ENCODE data around the gene MED13L.

MED13L gene

DNA sequence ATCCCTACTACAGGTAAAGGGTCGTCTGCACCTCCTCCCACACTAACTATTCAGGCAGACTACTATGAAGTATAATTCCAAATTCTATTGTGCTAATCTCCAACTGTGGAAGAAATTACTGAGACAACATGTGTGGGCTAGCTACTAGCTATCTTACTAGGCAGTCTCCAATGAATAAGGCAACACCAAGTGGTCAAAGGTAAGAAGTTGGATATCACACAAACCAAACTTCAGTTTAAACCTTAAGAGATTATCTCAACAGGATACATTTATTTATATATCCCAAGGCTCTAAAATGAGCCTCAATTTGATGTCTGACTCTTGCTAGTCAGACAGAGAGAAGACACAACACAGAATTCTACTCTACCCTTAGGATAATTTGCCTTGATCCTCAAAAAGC lies 14.1 kb downstream of the MED13L start:
- Mint-ChIP-seq H3K9me3 (no peaks in the 10 kb centered on the region), H3K27me3 (ENCODE audit: low read depth, poor library complexity) (no peaks in the 10 kb centered on the region), H3K4me1 (peaks cover 32% of the 10 kb centered on the region), H3K36me3 (ENCODE audit: low read depth) (no peaks in the 10 kb centered on the region), H3K4me3 (no peak overlapping the region), H3K27ac (no peak overlapping the region)
- TF ChIP-seq, protein P1, sequence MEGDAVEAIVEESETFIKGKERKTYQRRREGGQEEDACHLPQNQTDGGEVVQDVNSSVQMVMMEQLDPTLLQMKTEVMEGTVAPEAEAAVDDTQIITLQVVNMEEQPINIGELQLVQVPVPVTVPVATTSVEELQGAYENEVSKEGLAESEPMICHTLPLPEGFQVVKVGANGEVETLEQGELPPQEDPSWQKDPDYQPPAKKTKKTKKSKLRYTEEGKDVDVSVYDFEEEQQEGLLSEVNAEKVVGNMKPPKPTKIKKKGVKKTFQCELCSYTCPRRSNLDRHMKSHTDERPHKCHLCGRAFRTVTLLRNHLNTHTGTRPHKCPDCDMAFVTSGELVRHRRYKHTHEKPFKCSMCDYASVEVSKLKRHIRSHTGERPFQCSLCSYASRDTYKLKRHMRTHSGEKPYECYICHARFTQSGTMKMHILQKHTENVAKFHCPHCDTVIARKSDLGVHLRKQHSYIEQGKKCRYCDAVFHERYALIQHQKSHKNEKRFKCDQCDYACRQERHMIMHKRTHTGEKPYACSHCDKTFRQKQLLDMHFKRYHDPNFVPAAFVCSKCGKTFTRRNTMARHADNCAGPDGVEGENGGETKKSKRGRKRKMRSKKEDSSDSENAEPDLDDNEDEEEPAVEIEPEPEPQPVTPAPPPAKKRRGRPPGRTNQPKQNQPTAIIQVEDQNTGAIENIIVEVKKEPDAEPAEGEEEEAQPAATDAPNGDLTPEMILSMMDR (IDR thresholded peaks at IDR 0.05), result no peak
- DNase-seq, result no peak

DNA sequence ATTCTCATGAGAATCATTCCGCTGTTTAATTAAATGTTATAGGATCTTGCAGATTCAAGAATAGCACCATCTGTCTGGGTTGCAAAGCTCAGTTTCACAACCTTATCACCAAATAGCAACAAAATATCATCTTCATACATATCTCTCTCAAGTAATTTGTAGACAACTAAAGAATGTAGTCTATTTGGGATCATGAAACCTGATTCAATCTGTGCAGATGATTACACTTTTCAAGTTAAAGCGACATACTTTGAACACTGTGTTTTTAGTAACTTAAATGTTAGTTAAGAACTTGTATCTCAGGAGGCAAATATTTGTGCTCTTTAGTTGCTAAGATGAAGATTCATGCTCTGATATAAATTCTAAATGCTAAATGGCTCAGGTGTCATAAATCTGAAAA lies 14.8 kb downstream of the MED13L start:
- H3K36me3 Mint-ChIP-seq (ENCODE audit: low read depth), result no peaks in the 10 kb centered on the region
- no peaks in the 10 kb centered on the region for H3K9me3 Mint-ChIP-seq
- peaks cover 37% of the 10 kb centered on the region for H3K4me1 Mint-ChIP-seq
- no peak for DNase-seq
- TF ChIP-seq, protein P1 (IDR thresholded peaks at IDR 0.05), result no peak
- H3K27ac Mint-ChIP-seq, result no peak overlapping the region
- H3K4me3 Mint-ChIP-seq, result no peak overlapping the region
- no peaks in the 10 kb centered on the region for H3K27me3 Mint-ChIP-seq (ENCODE audit: low read depth, poor library complexity)

DNA sequence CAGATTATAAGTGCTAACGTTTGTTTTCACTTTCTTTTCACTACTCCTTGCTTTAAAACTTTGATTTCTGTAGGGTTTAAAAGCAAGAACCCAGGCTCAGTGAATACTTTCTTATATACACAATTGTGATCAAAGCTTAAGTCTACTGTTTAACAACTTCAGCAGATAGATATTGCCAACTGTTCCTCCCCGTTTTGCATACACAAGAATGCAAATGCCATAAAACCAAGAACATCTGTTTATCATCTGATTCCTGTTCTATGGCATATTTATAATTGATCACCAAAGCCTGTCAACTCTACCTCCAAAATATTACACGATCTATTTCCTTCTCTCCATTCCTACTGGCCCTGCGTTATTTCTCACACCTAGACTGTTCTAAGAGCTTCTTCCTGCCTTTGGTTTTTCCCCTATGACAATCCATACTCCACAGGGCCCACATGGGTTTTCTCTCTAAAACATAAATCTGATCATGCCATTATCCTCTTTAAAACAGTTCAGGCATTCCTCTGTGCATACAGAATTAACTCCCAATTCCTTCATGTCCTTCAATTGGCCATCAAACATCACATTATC lies 15.9 kb downstream of the MED13L start:
- no peak for DNase-seq
- no peaks in the 10 kb centered on the region for H3K9me3 Mint-ChIP-seq
- no peak overlapping the region for H3K27ac Mint-ChIP-seq
- H3K4me1 Mint-ChIP-seq, result peaks cover 47% of the 10 kb centered on the region
- H3K27me3 Mint-ChIP-seq (ENCODE audit: low read depth, poor library complexity), result no peaks in the 10 kb centered on the region
- no peak overlapping the region for H3K4me3 Mint-ChIP-seq
- TF ChIP-seq, protein P1 (IDR thresholded peaks at IDR 0.05), result no peak
- H3K36me3 Mint-ChIP-seq (ENCODE audit: low read depth), result no peaks in the 10 kb centered on the region

DNA sequence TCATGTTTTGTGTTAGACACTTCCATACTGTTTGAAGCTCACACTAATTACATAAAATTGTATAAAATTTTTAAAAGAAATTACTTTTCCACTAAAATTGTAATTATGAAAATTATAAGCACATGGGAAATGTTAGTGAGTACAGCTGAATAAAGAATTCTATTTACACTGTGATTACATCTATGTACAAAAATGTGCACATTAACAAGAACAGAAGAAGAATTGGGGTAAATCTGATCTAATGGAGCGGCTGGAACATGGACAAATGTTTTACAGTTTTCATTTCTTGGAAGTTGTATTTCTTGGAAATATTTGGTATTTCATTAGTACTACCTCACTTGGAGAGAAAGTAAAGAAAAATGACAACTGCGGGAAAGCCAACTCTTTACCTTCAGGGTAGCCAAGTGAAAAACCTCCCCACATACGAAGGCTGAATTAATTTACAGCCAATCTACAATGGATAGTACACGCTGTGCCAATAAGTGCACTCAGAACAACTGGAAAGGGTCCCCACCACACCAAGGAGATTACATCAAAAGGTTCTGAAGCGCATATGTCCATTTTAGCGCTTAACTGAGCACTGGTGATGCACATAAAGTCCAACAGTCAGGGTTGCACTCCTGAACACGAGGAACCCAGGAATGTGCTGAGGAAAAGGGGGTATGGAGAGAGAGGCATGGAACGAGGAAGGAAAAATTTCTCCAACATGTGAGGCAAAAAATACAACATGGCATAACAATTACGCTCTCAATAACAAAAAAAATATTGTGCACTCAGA lies 17.5 kb downstream of the MED13L start:
- Mint-ChIP-seq H3K36me3 (ENCODE audit: low read depth) (peaks cover 5% of the 10 kb centered on the region), H3K4me3 (no peak overlapping the region), H3K4me1 (peaks cover 47% of the 10 kb centered on the region), H3K9me3 (peaks cover under 1% of the 10 kb centered on the region), H3K27ac (peak overlapping the region; percentile 92), H3K27me3 (ENCODE audit: low read depth, poor library complexity) (no peaks in the 10 kb centered on the region)
- no peak for DNase-seq
- TF ChIP-seq, protein P1 (IDR thresholded peaks at IDR 0.05), result no peak

DNA sequence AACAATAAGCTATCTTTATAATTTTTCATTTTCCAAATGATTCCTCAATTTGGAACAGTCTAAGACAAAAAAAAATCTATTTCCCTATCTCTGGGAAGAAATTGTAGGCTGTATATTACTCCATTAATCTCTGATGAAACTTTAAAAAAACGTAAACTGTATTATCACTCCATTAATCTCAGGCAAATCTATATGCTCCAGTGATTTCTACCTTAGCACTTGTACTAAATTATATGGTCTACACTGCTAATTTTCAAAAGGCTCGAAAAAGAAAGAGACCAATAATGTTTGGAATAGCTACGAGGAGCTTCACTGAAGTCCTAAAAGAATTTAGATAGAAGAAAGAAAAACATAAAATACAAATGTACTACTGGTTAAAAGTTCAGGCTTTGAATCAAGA lies 19.7 kb downstream of the MED13L start:
- H3K36me3 Mint-ChIP-seq (ENCODE audit: low read depth), result peaks cover 25% of the 10 kb centered on the region
- no peaks in the 10 kb centered on the region for H3K27me3 Mint-ChIP-seq (ENCODE audit: low read depth, poor library complexity)
- peaks cover 46% of the 10 kb centered on the region for H3K4me1 Mint-ChIP-seq
- TF ChIP-seq, protein P1 (IDR thresholded peaks at IDR 0.05), result no peak
- H3K4me3 Mint-ChIP-seq, result no peak overlapping the region
- DNase-seq, result no peak
- no peak overlapping the region for H3K27ac Mint-ChIP-seq
- peaks cover 21% of the 10 kb centered on the region for H3K9me3 Mint-ChIP-seq

DNA sequence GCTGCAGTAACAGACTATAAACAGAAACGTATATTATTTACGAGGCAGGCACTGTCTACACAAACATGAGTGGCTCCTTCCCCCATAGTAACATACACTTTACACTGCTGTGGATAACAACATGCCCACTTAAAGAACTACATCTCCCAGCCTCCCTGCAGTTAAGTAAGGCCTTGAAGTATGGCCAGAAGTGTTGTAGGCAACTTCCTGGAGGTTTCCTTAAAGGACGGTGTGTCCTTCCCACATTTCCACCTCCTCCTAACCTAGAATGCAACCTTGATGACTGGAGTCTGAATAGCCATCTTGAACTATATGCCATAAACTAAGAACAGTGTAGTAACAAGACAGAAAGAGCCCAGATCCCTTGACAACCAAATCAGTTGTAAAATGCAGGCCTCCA lies 20.3 kb downstream of the MED13L start:
- Mint-ChIP-seq H3K36me3 (ENCODE audit: low read depth) (peaks cover 31% of the 10 kb centered on the region), H3K9me3 (peaks cover 27% of the 10 kb centered on the region), H3K27ac (peak overlapping the region; percentile 89), H3K4me1 (peaks cover 42% of the 10 kb centered on the region), H3K27me3 (ENCODE audit: low read depth, poor library complexity) (no peaks in the 10 kb centered on the region), H3K4me3 (no peak overlapping the region)
- DNase-seq, result no peak
- TF ChIP-seq, protein P1 (IDR thresholded peaks at IDR 0.05), result no peak

All from nephron progenitor cell (in vitro differentiated cells).